Measurements from ENCODE around the gene RMC1.

Gene RMC1

DNA sequence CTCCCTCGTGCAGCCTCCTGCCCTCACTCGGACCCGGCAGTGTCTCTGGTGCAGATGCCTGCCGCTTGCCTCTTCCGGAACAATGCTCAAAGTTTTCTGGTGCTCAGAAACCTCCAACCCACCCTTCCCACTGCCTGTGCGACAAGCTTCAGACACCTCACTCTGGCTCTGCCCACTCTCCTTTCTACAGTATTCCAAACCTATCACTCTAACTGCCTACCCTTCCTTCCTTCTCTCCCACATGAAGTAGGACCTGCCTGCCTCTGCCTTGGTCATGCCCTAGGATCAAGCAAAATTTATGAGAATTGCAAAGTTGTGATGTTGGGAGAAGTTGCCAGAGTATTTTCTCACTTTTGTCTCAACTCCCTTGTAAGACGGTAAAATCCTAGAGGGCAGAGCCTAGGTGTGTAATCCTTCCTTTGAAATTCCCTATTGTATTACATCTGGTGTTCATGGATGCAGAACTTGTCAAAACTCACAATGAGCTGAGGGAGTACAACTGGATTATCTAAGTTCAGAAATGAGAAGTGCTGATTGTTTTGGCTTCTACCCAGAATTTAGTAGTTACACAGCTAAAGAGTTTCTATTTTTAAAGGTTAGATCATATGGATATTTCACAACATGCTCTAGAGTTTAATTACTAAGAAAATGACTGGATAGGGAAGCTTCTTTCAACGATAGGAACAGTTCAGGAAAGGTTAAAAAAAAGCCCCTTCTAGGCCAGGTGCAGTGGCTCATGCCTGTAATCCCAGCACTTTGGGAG, 75.8 kb downstream of the RMC1 start:
- TF ChIP-seq, protein P1, sequence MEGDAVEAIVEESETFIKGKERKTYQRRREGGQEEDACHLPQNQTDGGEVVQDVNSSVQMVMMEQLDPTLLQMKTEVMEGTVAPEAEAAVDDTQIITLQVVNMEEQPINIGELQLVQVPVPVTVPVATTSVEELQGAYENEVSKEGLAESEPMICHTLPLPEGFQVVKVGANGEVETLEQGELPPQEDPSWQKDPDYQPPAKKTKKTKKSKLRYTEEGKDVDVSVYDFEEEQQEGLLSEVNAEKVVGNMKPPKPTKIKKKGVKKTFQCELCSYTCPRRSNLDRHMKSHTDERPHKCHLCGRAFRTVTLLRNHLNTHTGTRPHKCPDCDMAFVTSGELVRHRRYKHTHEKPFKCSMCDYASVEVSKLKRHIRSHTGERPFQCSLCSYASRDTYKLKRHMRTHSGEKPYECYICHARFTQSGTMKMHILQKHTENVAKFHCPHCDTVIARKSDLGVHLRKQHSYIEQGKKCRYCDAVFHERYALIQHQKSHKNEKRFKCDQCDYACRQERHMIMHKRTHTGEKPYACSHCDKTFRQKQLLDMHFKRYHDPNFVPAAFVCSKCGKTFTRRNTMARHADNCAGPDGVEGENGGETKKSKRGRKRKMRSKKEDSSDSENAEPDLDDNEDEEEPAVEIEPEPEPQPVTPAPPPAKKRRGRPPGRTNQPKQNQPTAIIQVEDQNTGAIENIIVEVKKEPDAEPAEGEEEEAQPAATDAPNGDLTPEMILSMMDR (IDR thresholded peaks at IDR 0.05; ENCODE audit: low read depth, low read length, missing control alignments), result no peak
- H3K36me3 ChIP-seq (replicated peaks), result peaks cover 2% of the 10 kb centered on the region
- DNase-seq, result no peak
- no peak overlapping the region for H3K4me3 ChIP-seq (ENCODE audit: low read depth, low read length)
- in situ Hi-C loops (cut with HindIII; ENCODE audit: low pct_ligation_motif_present, low sequenced_read_pairs), result no loop called here
- H3K27ac ChIP-seq, result no peak overlapping the region
- H3K27me3 ChIP-seq (replicated peaks), result no peaks in the 10 kb centered on the region

DNA sequence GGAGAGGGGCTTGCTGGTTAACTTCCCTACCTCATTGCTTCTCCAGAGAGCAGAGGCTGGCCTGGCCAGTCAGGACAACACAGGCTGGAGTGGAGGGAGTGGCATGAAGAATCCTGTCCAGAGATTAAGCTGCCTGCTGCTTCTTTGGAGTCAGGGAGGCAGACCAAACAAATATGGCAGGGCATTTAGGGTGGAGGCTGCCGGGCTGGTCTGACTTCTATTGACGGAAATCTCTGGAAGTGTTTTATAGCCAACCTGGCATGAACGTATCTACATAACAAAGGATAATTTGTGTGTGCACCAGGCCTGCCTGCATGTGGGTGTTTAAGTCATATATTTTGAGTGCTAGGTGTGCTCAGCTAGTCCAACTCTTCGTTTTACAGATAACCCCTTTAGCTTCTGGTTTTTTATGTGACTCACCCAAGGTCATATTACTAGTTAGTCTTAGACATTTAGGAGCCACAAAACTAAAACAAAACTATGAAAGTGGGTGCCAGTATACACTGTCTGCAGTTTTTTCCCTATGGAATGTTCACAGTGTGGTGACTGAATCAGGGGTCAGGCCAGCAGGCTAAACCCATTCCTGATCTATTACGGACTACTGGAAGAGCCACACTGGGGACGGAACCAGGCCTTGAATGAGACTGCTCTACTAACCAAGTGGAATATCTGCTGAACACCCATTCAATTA, 77.5 kb downstream of the RMC1 start:
- no peak overlapping the region for H3K4me3 ChIP-seq (ENCODE audit: low read depth, low read length)
- peak overlapping the region; percentile 33 for H3K27ac ChIP-seq
- in situ Hi-C loops (cut with HindIII; ENCODE audit: low pct_ligation_motif_present, low sequenced_read_pairs), result no loop called here
- peak; percentile 69 for DNase-seq
- TF ChIP-seq, protein P1 (IDR thresholded peaks at IDR 0.05; ENCODE audit: low read depth, low read length, missing control alignments), result no peak
- H3K27me3 ChIP-seq (replicated peaks), result no peaks in the 10 kb centered on the region
- H3K36me3 ChIP-seq (replicated peaks), result peaks cover 2% of the 10 kb centered on the region
